Measurements from ENCODE around the gene CLSTN2.

CLSTN2 gene

DNA sequence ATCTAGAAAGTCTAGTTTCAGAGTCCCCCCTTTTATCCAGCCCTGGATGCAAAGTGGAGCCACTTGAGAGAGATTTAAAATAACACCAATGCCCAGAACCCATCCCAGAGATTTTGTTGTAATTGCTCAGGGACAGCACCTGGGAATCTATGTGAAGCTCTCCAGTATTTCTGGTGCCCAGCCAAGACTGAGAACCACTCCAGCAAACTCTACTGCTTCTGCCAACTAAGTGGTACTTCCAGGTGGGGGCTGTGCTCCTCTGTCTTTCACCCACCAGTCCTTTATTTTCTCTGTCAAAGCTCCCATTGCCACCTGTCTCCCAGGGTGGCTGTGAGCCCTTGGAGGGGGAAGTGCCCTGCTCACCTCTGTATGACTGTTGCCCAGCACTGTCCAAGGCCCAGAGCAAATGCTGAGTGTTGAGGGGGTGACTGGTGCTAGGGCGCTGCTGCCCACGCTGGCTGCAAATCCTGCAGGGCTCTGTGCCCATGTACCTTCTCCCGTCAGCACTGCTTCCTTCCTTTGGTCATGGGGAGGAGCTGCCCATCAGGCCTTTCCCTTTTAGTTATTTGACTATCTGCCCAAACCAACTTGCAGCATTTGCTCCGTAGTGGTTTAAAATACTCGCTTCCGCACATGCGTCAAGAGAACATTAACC lies 9.4 kb downstream of the CLSTN2 start:
- no peak for DNase-seq (ENCODE audit: low read depth)

- DNase-seq (ENCODE audit: low read depth), result no peak
Observed at GRCh38 chr3:139945386-139945785, 10.4 kb downstream of the CLSTN2 start.

DNA sequence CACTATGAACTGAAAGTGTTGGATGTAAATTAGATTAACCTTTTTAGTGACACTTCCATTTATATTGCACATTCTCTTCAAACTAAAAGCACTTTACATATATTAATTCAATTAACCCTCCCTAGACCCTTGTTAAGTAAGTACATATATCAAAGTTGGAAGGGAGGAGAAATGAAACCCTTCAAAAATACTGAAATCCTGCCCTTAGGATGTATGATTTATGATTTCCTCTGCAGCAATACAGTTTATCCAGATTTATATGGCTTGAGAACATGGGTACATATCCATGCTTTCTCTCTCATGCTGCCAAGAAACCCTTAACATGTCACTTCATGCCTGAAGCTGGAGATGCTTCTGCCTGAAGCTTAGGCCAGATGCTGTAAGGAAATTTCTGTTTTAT lies 11.0 kb downstream of the CLSTN2 start:
- DNase-seq (ENCODE audit: low read depth), result no peak

GRCh38 chr3:139948467-139948866 lies 13.5 kb downstream of the CLSTN2 start:
- DNase-seq (ENCODE audit: low read depth), result no peak

DNA sequence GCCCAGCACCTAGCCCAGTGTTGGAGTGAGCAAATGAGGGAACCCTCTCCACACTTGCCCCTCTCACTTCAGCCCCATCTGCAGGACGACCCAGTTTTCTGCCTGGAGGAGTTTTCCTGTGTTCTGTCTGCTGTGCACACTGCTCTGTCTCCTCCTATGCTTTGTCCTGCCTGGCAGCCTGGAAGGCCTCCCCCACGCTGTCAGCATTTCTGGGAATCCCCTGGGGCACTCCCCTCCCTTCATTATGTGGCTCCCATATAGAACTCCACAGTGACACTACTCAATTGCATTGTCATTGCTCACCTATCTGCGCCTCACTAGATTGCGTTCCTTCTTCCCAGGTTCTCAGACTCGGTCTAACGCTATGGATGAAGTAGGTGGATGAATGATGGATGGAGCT lies 13.9 kb downstream of the CLSTN2 start:
- DNase-seq (ENCODE audit: low read depth), result no peak

DNA sequence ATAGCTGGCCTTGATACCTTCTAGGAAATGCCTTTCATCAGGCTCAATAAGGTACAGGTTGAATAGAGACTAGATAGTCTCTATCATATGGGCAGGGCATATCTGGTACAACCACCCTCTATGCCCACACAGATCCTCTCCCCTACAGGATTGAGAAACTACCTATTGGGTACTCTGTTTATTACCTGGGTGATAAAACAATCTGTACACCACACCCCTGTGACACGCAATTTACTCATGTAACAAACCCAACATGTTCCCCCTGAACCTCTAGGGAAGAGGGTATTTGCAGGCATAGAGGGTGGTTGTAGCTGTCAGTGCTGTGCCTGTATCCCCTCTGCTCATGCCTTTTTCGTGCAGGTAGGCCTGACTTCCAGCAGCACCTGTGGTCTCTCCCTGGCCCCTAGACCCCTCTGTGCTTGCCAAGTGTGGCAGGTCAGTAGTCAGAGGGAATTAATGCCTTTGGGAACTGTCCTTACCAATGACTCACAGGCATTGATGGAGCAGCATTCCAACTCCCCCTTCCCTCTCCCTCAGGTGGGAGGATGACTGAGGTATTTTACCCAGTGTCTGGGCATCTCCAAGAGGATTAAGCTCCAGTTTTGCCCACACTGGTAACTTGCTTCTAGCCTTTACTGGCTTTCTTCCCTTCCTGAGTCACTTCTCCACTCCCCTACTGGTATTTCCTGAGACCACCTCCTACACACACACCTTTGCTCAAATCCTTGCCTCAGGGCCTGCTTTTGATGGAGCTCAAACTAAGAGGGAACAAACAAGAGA lies 18.3 kb downstream of the CLSTN2 start:
- DNase-seq (ENCODE audit: low read depth), result no peak

DNA sequence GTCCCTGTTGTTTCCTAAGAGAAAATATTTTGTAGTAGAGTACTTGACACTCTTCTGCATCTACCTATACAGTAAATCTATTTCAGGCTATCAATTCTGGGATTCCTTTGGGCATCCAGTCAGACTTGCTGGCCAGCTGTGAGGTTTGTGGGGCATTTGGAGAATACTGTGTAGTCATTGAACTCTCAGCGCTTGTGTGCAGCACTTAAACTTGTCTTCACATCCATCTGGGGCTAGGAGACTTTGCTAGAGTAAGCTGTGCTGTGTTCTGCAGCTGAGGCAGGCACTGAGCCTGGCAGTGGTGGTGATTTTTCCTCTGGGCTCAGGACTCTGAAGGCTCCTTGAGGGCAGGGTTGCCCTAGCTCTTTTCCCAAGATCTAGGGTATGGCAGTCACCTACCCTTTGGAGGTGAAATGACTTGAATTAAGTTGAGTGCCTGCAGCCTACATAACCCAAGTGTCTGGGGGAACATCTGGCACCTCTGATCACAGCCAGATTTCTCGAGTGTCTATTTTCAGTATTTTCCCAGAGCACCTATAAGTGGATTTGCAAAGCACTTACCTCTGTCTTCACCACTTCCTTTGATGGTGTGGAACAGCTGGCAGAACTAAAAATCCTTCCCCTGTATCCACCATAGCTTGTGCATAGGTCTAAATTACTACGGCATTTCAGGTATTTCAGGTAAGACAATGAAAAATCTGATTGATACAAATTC lies 19.3 kb downstream of the CLSTN2 start:
- no peak for DNase-seq (ENCODE audit: low read depth)

DNA sequence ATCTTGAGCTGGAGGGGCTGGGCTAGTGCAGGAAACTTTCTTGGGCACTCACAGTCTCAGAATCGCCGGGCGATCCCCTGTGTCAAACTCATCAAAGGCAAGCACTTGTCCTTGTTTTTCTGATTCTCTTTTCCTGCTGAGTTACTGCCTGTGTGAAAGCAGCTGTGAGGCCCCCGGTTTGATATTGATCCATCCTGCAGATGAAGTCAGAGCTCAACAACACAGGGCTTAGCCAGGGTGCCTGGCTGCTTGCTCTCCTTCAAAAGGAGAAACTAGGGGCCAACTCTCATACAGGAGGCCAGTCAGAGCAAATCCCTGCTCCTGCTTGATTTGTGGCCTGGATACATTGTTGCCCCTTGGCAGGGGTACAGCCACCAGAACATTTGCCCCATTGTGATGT lies 22.9 kb downstream of the CLSTN2 start:
- no peak for DNase-seq (ENCODE audit: low read depth)

DNA sequence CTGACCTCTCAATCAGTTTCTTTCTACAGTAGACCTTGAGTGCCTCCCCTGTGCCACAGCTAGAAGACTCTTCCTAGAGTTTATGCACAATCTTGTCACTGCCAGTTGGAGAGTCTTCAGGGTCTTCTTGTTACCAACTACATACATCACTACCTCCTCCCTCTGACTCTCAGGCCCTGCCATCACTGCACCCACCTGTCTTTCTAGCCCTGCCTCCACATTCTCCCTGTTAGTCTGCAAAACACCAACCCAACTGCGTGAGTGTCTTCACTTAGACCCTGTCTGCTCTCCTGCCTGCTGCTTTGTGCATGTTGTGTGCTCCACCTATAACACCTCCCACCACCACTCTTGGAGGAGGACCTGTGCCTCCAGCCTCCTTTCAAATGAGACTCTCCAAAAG lies 34.4 kb downstream of the CLSTN2 start:
- no peak for DNase-seq (ENCODE audit: low read depth)

DNA sequence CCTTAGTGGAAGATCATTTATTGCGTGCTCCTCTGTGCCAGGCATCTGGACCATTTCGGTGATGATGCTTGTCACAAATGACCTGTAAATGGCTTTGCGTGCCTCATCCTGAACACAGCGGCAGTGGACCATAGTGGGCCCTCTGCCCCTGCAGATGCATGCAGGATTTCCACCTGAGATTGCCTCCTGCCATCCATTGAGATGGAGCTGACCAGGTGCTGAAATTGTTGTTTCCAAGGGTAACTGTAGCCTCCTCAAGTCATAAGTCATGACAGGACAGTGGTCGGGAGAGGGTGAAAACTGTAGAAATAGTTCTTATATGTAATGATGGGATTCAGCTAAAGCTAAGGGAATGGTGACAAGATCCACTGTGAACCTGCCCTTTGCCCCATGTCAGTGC lies 35.5 kb downstream of the CLSTN2 start:
- DNase-seq (ENCODE audit: low read depth), result no peak

DNA sequence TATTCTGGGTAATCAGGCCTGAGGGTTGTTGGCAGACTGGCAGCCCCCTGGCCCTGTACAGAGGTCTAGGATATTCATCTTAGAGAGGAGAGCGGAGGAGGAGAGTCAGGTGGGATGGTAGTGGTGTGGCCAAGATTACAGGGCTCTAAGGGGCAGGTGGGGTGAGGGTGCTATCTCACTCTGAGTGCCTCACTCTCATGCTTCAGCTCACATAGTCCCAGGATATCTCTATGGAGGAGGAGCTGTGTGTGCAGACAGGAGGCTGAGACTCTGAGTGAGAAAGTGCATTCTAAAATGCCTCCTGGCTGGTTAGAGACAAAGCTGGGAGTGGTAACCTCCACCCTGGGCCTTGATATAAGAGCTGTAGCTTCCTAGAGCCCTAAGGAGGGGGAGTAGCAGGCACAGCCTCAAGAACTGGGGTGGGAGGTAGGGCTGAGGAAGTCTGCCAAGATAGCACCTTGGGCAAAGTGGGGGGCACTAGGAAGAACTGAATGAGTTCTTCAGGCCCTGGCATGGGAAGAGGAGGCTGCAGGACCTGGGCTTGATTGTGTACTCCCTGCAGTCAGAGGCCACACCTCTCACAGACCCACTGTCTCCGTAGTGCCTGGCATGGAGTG lies 39.9 kb downstream of the CLSTN2 start:
- DNase-seq (ENCODE audit: low read depth), result no peak

GRCh38 chr3:139975594-139976365 lies 40.8 kb downstream of the CLSTN2 start:
- no peak for DNase-seq (ENCODE audit: low read depth)

DNA sequence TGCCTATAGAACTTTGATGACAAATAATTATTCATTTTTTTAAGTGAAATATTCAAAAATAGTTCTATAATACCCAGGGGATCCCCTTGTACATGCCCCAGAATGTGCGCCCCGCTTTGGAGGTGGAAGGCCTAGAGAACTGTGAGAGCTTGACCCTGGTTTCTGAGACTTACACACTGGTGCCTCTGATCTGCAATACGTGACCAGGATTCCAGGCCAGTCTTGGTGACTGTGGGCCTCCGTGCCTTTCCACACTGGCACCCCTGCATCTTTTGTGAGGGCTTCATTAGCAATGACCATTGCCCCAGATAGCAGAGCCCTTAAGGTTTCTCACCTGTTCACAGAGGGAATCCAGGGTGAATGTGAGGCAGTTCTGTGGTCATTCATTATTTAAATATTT lies 44.0 kb downstream of the CLSTN2 start:
- DNase-seq (ENCODE audit: low read depth), result no peak

DNA sequence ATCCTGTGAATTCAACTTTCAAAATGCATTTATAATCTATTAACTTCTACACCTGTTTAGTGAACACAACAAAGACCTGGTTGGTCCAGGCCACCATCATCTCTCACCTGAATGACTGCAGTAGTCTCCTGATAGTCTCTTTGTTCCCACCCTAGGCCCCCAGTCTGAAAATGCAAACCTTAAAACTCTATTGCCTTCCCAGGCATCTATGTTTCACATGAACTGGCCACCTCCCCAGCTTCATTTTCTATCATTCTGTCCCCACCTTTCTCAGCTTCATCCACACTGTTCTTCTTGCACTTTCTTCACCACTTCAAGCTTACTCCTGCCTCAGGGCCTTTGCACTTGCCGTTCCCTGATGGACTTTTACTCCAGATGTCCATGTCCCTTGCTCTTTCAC lies 45.0 kb downstream of the CLSTN2 start:
- DNase-seq (ENCODE audit: low read depth), result no peak

GRCh38 chr3:139982404-139982803 lies 47.4 kb downstream of the CLSTN2 start:
- no peak for DNase-seq (ENCODE audit: low read depth)

DNA sequence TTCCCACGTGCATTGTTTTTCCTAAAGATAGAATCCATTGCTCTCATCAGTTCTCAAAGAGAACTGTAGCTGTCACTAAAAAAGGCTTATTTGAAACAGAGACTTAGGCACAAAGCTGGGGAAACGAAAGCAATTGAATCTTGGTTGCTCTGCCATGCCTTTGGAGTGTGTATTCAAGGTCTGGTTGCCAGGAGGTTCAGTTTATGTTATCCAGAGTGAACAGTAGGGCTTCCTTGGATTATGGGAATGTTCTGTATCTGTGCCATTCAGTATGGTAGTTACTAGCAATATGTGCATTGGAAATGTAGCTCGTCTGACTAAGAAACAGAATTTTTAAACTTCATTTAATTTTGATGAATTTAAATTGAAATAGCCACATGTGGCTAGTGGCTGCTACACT lies 50.6 kb downstream of the CLSTN2 start:
- no peak for DNase-seq (ENCODE audit: low read depth)

DNA sequence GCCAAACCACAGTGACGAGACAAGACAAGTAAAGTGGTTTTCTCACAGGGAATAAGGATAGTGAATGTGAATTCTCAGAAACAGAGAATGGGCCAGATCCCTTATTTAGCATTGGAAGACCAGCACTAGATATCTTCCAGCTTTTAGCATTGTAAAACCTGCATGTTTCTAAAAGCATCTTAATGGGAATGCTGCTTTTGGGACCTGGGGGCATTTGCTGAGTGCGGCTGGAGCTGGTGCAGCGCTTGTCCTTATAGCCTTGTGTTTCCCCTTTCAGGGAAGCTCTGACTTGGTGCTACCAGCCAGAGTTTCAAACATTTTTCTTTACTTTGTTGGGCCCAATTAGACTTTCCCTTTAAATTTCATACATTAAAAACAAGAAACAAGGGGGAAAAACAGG lies 52.9 kb downstream of the CLSTN2 start:
- DNase-seq (ENCODE audit: low read depth), result no peak

DNA sequence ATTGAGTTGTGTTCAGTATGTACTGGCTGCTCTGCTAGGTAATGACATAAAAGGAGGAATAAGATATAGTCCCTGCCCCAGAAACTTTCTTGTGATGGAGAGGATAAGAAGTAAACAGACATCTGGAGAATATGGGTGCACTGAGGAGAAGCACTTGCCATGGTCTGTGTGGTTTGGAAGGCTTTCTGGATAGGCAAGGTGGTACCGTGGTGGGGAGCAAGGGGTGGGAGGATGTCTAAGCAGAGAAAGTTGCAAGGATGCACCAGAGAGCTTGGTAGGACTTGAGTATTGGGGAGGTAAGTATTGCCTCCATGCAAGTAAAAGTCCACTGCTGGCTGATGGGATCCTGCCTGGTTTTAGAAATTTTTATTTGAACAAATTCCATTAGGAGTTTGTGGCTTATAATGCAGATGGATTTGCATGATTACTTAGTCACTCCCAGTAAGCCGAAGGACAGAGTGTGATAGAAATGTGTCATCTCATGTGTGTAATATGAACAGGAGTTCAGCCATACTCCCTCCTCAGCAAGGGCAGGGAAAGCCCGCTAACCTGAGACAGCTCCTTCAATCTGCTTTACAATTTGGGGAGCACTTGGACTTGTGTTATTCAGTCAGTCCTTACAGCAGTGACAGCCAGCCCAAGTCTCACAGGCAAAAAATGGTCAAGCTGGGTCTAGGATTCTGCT lies 53.6 kb downstream of the CLSTN2 start:
- no peak for DNase-seq (ENCODE audit: low read depth)

DNA sequence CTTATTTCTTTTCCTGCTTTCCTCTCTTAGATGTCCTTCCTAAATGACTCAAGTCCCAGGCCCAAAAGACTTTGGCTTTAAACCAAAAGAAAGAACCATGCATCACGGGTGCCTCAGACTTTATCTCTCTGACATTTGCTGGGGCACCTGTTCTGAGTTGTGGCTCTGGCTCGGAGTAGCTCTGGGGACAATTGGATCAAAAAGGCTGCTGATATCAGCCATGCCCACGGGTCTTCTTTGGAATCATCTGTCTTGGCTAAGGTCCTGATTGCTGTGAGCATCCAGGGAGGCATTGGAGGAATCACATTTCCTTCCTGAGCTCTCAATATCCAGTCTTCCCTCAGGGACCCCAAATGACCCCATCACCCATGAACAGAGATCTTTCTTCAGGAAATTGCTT lies 59.9 kb downstream of the CLSTN2 start:
- DNase-seq (ENCODE audit: low read depth), result no peak

GRCh38 chr3:140004271-140004670 lies 69.3 kb downstream of the CLSTN2 start:
- DNase-seq (ENCODE audit: low read depth), result no peak

DNA sequence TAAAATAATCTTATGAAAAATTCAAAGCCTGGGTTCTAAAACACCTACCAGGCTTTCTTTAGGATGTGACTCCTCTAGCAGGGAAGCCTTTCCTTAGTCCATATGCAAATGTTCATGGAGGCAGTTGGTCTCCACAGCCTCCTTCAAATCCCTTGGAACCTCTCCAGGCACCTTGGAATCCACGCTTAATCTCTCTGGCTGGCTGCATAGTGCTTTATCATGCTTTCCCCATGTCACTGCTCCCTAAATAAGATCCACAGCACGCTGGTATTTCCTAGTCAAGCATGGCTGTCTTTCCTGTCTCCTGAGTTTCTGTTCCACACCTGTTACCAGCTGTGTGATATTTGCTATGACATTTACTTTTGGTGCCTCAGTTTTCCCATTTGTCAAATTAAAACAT lies 71.3 kb downstream of the CLSTN2 start:
- DNase-seq (ENCODE audit: low read depth), result no peak
